K562 (cell line): ENCODE measurements around the gene CBX4. TPM values are rescaled to one million over a fixed set of nuclear protein-coding genes. Genes with fewer than 3 reads are reported as not detected.
A peak's percentile ranks its signal among the peaks of the same experiment; 100 is the strongest.

Experiments
- BDP1 ChIP-seq: IDR thresholded peaks from 3 replicates; pipeline ENCODE4 v1.6.1; 2011; ENCODE audit not compliant: insufficient read length, insufficient read depth
- CHD2 ChIP-seq: IDR thresholded peaks from 2 replicates; pipeline ENCODE4 v1.6.1; 2011; ENCODE audit warnings: low read depth, low read length
- COPS2 ChIP-seq: fragments of 450-650 bp; conservative IDR thresholded peaks from 2 replicates; pipeline ENCODE4 v1.6.1; 2016; ENCODE audit warnings: mild to moderate bottlenecking, moderate library complexity
- ESRRA ChIP-seq: fragments of 450-650 bp; IDR thresholded peaks from 2 replicates; pipeline ENCODE4 v1.6.1; 2014; ENCODE audit warnings: low read depth, mild to moderate bottlenecking, moderate library complexity, borderline replicate concordance
- IRF1 ChIP-seq: sonication (generic); formaldehyde crosslinking; IDR thresholded peaks from 2 replicates; pipeline ENCODE4 v1.8.0; 2022; ENCODE audit warnings: missing genetic modification reagents, mild to moderate bottlenecking, borderline replicate concordance
- JUND ChIP-seq, 2 experiments: IDR thresholded peaks; 2 replicates in 1 of 2; 3 replicates in 1 of 2; pipeline ENCODE4 v1.6.1; 2011; ENCODE audit warnings: borderline replicate concordance in 2 of 2, low read depth in 2 of 2, low read length in 2 of 2, improper control_type of control experiment in 1 of 2, missing biosample characterization in 1 of 2, missing genetic modification characterization in 1 of 2, missing genetic modification reagents in 1 of 2
- KLF1 ChIP-seq: fragments of 450-650 bp; IDR thresholded peaks from 2 replicates; pipeline ENCODE4 v1.6.1; 2016; ENCODE audit warnings: missing genetic modification characterization, missing compliant biosample characterization
- LCOR ChIP-seq: sonication (generic); formaldehyde crosslinking; IDR thresholded peaks from 2 replicates; pipeline ENCODE4 v1.8.0; 2022; ENCODE audit warnings: mild to moderate bottlenecking, missing genetic modification reagents
- PML ChIP-seq: IDR thresholded peaks from 2 replicates; pipeline ENCODE4 v1.6.1; 2012; ENCODE audit warnings: low read length, inconsistent platforms
- YBX1 ChIP-seq: fragments of 450-650 bp; IDR thresholded peaks from 2 replicates; pipeline ENCODE4 v1.7.1; 2016; ENCODE audit warnings: mild to moderate bottlenecking
- ZBTB17 ChIP-seq: fragments of 450-650 bp; formaldehyde crosslinking; IDR thresholded peaks from 2 replicates; pipeline ENCODE4 v1.4.0; 2020; ENCODE audit warnings: mild to moderate bottlenecking
- ZBTB9 ChIP-seq: fragments of 450-650 bp; formaldehyde crosslinking; IDR thresholded peaks from 2 replicates; pipeline ENCODE4 v1.4.0; 2020; ENCODE audit warnings: mild to moderate bottlenecking, moderate library complexity
- ZNF436 ChIP-seq: fragments of 250-450, 450-650 bp; sonication (Bioruptor Pico); formaldehyde crosslinking; IDR thresholded peaks from 2 replicates; pipeline ENCODE4 v1.7.0; 2020; ENCODE audit warnings: mild to moderate bottlenecking
- ZNF76 ChIP-seq: fragments of 250-450 bp; sonication (Bioruptor Pico); IDR thresholded peaks from 2 replicates; pipeline ENCODE4 v1.4.0; 2020; ENCODE audit warnings: mild to moderate bottlenecking, moderate library complexity, borderline replicate concordance
- ZNF766 ChIP-seq: fragments of 200-800 bp; sonication (Bioruptor generic); conservative IDR thresholded peaks from 2 replicates; pipeline ENCODE4 v1.6.1; 2016; ENCODE audit warnings: missing genetic modification characterization, missing compliant biosample characterization
- polyA plus RNA-seq, 8 experiments: library from polyadenylated mRNA; depleted of rRNA in 4 of 8; stranded (reverse) in 5 of 8; unstranded in 3 of 8; fragments of >200 nt; fragmentation: Nextera tagmentation in 2 of 8; fragmentation: Illumina TruSeq in 1 of 8; extraction: Ambion mirVana in 2 of 8; extraction: Trizol in 1 of 8; gene quantifications; 2 replicates each; pipeline versions ENCODE4 v1.2.1 to v1.2.3, GENCODE V29; 2011 to 2014; ENCODE audit warnings: inconsistent platforms in 1 of 8, missing spikeins in 1 of 8
- total RNA-seq, 7 experiments: library from RNA; depleted of rRNA in 6 of 7; stranded (reverse); fragments of >200 nt in 6 of 7; fragmentation: Illumina TruSeq in 2 of 7; extraction: Trizol in 2 of 7; gene quantifications; 2 replicates each; pipeline versions ENCODE4 v1.2.1 to v1.2.3, GENCODE V29; 2011 to 2021; ENCODE audit warnings: low replicate concordance in 1 of 7
- TF ChIP-seq, protein P1 (sequence below): fragments of 450-650 bp; IDR thresholded peaks from 2 replicates; pipeline ENCODE4 v1.6.1; 2016; ENCODE audit warnings: antibody characterized with exemption
- TF ChIP-seq, protein P2 (sequence below): sonication (generic); formaldehyde crosslinking; IDR thresholded peaks from 2 replicates; pipeline ENCODE4 v1.8.0; 2022; ENCODE audit warnings: missing genetic modification reagents, mild to moderate bottlenecking, moderate library complexity, borderline replicate concordance
- TF ChIP-seq, protein P3 (sequence below), 2 experiments: fragments of 450-650 bp; conservative IDR thresholded peaks; 2 replicates each; pipeline ENCODE4 v1.6.1; 2017; ENCODE audit warnings: mild to moderate bottlenecking in 2 of 2, moderate library complexity in 2 of 2
- TF ChIP-seq, protein P4 (sequence below): conservative IDR thresholded peaks from 2 replicates; pipeline ENCODE4 v1.6.1; 2011; ENCODE audit warnings: low read depth, mild to moderate bottlenecking, low read length; ENCODE audit not compliant: control insufficient read depth

The CBX4 gene
- total and polyA plus RNA-seq, 9 of the 15 experiments (the other 6 are each of a cell fraction or from before 2014, with no cell fraction given), result 0.98 to 50.5 (median 10.0) TPM

- peak; percentile 41; the same call in 1 of the 2 replicates for TF ChIP-seq ZBTB9 (CRISPR knock-in tag)
- TF ChIP-seq COPS2, result no peak
- TF ChIP-seq, protein P1, sequence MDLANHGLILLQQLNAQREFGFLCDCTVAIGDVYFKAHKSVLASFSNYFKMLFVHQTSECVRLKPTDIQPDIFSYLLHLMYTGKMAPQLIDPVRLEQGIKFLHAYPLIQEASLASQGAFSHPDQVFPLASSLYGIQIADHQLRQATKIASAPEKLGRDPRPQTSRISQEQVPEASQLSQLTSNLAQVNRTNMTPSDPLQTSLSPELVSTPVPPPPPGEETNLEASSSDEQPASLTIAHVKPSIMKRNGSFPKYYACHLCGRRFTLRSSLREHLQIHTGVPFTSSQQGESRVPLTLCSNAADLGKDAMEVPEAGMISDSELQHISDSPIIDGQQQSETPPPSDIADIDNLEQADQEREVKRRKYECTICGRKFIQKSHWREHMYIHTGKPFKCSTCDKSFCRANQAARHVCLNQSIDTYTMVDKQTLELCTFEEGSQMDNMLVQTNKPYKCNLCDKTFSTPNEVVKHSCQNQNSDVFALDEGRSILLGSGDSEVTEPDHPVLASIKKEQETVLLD, result peak; percentile 12; the same call in 1 of the 2 replicates
- no peak for TF ChIP-seq YBX1
- 0 out of 2 replicates have a peak, but pooled peaks have one; percentile 25 for TF ChIP-seq ESRRA
- no peak; the same call in none of the 2 replicates for TF ChIP-seq PML
- peak; percentile 19; the same call in 1 of the 2 replicates for TF ChIP-seq ZBTB17 (CRISPR knock-in tag)
- TF ChIP-seq ZNF76 (CRISPR knock-in tag), result peak; percentile 11; the same call in 1 of the 2 replicates
- TF ChIP-seq ZNF766, result peak; percentile 83
- no peak for TF ChIP-seq JUND (IDR thresholded peaks at IDR 0.05; ENCODE audit: borderline replicate concordance, low read depth, low read length)
- peak; percentile 28; the same call in 1 of the 3 replicates for TF ChIP-seq JUND (tag; IDR thresholded peaks at IDR 0.05; ENCODE audit: borderline replicate concordance, low read depth, low read length)
- TF ChIP-seq, protein P2, sequence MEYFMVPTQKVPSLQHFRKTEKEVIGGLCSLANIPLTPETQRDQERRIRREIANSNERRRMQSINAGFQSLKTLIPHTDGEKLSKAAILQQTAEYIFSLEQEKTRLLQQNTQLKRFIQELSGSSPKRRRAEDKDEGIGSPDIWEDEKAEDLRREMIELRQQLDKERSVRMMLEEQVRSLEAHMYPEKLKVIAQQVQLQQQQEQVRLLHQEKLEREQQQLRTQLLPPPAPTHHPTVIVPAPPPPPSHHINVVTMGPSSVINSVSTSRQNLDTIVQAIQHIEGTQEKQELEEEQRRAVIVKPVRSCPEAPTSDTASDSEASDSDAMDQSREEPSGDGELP (CRISPR knock-in tag), result peak; percentile 83; the same call in 1 of the 2 replicates
- TF ChIP-seq, protein P3, sequence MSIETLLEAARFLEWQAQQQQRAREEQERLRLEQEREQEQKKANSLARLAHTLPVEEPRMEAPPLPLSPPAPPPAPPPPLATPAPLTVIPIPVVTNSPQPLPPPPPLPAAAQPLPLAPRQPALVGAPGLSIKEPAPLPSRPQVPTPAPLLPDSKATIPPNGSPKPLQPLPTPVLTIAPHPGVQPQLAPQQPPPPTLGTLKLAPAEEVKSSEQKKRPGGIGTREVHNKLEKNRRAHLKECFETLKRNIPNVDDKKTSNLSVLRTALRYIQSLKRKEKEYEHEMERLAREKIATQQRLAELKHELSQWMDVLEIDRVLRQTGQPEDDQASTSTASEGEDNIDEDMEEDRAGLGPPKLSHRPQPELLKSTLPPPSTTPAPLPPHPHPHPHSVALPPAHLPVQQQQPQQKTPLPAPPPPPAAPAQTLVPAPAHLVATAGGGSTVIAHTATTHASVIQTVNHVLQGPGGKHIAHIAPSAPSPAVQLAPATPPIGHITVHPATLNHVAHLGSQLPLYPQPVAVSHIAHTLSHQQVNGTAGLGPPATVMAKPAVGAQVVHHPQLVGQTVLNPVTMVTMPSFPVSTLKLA (conservative IDR thresholded peaks at IDR 0.05), result peak; percentile 56 to 60
- no peak for TF ChIP-seq ZNF436 (CRISPR knock-in tag)
- peak; percentile 94; the same call in 1 of the 2 replicates for TF ChIP-seq LCOR (CRISPR knock-in tag)
- TF ChIP-seq, protein P4, sequence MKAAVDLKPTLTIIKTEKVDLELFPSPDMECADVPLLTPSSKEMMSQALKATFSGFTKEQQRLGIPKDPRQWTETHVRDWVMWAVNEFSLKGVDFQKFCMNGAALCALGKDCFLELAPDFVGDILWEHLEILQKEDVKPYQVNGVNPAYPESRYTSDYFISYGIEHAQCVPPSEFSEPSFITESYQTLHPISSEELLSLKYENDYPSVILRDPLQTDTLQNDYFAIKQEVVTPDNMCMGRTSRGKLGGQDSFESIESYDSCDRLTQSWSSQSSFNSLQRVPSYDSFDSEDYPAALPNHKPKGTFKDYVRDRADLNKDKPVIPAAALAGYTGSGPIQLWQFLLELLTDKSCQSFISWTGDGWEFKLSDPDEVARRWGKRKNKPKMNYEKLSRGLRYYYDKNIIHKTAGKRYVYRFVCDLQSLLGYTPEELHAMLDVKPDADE, result peak; percentile 71
- no peak for TF ChIP-seq BDP1
- TF ChIP-seq IRF1, result peak; percentile 86; the same call in 1 of the 2 replicates
- TF ChIP-seq KLF1, result peak; percentile 27; the same call in 1 of the 2 replicates
- TF ChIP-seq CHD2, result 0 out of 2 replicates have a peak, but pooled peaks have one; percentile 28
Measured at GRCh38 chr17:79802736-79803420, 36.4 kb downstream of the CBX4 start (continued).
